Skeletal muscle tissue (tissue), 4 donors: ENCODE measurements around the gene SH2D3C. TPM values are rescaled to one million over a fixed set of nuclear protein-coding genes. Genes with fewer than 3 reads are reported as not detected.

Experiments used
- H3K27ac ChIP-seq: one replicate; pipeline ENCODE4 v1.7.0; 2013; ENCODE audit warnings: mild to moderate bottlenecking, low read depth, low read length, inconsistent platforms
- H3K27me3 ChIP-seq, 3 donors: one replicate each; pipeline ENCODE4 v1.7.0; 2013; ENCODE audit warnings: low read length in 3 of 3; ENCODE audit not compliant: control insufficient read depth in 3 of 3, insufficient read depth in 3 of 3
- H3K36me3 ChIP-seq, 3 donors: one replicate each; pipeline ENCODE4 v1.7.0; 2013; ENCODE audit warnings: low read length in 3 of 3; ENCODE audit not compliant: control insufficient read depth in 3 of 3, insufficient read depth in 3 of 3
- H3K4me1 ChIP-seq, 3 donors: one replicate each; pipeline ENCODE4 v1.7.0; 2013; ENCODE audit warnings: low read length in 3 of 3, mild to moderate bottlenecking in 3 of 3; ENCODE audit not compliant: control insufficient read depth in 3 of 3, insufficient read depth in 3 of 3
- H3K4me3 ChIP-seq, 3 donors: one replicate each; pipeline ENCODE4 v1.7.0; 2013; ENCODE audit warnings: low read length in 3 of 3
- H3K9ac ChIP-seq, 3 donors: one replicate each; pipeline ENCODE4 v1.7.0; 2013; ENCODE audit warnings: low read length in 3 of 3, mild to moderate bottlenecking in 3 of 3, moderate library complexity in 2 of 3, low read depth in 1 of 3
- H3K9me3 ChIP-seq, 3 donors: one replicate each; pipeline ENCODE4 v1.7.0; 2013; ENCODE audit warnings: low read length in 3 of 3; ENCODE audit not compliant: control insufficient read depth in 3 of 3
- total RNA-seq: library from RNA; depleted of rRNA; stranded (reverse); fragments of >200 nt; gene quantifications from one replicate; pipeline ENCODE4 v1.2.3, GENCODE V29; 2014
- donor health status: Osteomylitis.

SH2D3C gene
- total RNA-seq, 1 donor from 2014 or later: 15.1 TPM

DNA sequence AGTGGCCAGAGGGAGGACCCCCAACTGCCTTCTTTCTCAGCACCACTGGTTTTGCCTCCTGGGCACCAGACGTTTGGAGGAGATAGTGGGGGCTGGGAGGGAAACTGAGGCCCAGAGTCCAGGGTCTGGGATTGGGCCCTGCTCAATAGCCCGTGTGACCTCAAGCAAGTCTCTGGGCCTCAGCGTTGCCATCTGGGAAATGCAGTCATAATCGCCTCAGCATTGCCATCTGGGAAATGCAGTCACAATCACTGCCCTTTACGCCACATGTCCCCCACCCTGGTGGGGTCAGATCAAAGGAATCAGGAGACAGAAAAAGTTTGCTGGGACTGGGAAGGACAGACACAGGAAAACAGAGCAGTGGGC lies 1.6 kb downstream of the SH2D3C start:
- Histone ChIP-seq H3K9ac (peak overlapping the region in 1 of 3 donors; percentile 45), H3K27ac (no peak overlapping the region), H3K4me1 (peaks cover 0 to 12% (median 9%) of the 10 kb centered on the region in 3 donors), H3K4me3 (peak overlapping the region; percentile 19 to 43 (median 29)), H3K27me3 (no peaks in the 10 kb centered on the region), H3K9me3 (no peaks in the 10 kb centered on the region), H3K36me3 (no peaks in the 10 kb centered on the region)

DNA sequence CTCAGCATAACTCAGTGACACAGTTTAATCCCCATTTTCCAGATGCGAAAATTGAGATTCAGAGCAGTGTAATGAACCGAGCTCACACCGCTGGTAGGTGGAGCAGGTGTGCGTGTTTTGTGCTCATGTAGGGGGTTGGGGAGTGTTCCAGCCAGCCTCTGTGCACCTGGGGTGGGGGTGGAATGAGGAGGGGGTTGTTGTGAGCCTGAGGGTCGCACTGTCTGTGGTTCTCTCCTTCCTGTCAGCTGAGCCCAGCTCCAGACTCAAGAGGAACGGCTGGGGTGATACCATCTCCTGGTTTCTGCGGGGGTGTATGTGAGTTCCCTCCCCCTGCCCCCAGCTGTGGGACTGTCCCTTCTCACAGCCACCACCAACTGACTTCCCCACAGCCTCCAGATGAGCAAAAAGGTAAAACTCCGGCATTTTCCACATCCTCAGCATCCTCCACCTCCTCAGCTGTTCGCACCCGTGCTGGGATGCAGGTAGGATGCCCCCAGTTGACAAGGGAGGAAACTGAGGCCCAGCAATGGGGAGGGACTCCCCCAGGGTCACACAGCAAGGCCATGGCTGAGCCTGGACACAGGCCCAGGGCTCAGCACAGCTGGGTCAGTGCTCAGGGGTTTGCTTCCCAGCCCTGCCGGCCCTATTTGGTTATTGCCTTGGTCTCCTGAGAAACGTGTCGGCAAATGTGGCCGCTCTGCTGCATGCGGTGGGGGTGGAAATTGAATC lies 2.1 kb downstream of the SH2D3C start:
- no peaks in the 10 kb centered on the region for H3K36me3 ChIP-seq
- no peak overlapping the region for H3K27ac ChIP-seq
- no peaks in the 10 kb centered on the region for H3K9me3 ChIP-seq
- H3K4me1 ChIP-seq: peaks cover 2 to 17% (median 9%) of the 10 kb centered on the region in 3 donors
- peak overlapping the region in 2 of 3 donors; percentile 41 to 43 for H3K4me3 ChIP-seq
- peak overlapping the region in 2 of 3 donors; percentile 45 for H3K9ac ChIP-seq
- no peaks in the 10 kb centered on the region for H3K27me3 ChIP-seq

DNA sequence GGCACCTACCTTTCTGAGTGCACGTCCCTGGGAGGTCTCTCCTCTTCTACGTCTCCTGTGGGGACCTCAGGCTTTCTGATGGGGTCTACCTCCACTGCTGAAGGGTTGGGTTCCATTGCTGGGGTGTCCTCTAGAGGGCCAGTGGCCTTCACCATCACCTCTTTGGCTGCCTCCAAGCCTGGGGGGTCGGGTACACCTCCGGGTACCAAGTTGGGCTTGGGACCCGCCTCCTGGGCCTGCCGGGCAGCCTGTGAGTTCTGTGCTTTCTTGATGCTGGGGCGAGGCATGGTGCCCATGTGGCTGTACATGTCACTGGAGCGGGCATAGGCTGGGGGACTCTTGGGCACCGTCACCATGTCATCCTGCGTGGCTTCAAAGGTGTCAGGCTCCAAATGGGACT lies 4.5 kb downstream of the SH2D3C start:
- H3K4me3 ChIP-seq: no peak overlapping the region
- peaks cover 16 to 24% (median 21%) of the 10 kb centered on the region in 3 donors for H3K4me1 ChIP-seq
- no peaks in the 10 kb centered on the region for H3K9me3 ChIP-seq
- H3K27me3 ChIP-seq: no peaks in the 10 kb centered on the region
- H3K9ac ChIP-seq: no peak overlapping the region
- no peaks in the 10 kb centered on the region for H3K36me3 ChIP-seq
- no peak overlapping the region for H3K27ac ChIP-seq

DNA sequence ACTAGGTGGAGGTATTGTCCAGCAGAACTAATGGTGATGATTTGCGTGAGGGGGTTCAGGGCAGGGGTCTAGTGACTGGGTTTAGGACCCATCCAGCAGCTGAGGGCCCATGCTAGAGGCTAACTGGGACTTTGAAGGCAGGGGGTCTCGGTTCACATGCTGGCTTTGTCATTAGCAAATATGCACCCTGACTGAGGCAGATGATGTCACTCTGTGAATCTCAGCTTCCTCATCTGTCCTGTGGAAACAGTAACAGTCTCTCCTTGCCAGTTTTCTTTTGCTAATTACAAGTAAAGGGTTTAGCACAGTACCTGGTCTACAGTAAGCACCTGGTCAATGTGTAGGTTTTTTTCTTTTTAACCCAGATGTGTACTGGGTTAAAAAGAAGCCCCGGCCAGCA lies 5.2 kb downstream of the SH2D3C start:
- H3K4me3 ChIP-seq: no peak overlapping the region
- H3K9me3 ChIP-seq: no peaks in the 10 kb centered on the region
- H3K27me3 ChIP-seq: no peaks in the 10 kb centered on the region
- H3K36me3 ChIP-seq: no peaks in the 10 kb centered on the region
- no peak overlapping the region for H3K27ac ChIP-seq
- H3K9ac ChIP-seq: no peak overlapping the region
- peaks cover 17 to 21% (median 21%) of the 10 kb centered on the region in 3 donors for H3K4me1 ChIP-seq

DNA sequence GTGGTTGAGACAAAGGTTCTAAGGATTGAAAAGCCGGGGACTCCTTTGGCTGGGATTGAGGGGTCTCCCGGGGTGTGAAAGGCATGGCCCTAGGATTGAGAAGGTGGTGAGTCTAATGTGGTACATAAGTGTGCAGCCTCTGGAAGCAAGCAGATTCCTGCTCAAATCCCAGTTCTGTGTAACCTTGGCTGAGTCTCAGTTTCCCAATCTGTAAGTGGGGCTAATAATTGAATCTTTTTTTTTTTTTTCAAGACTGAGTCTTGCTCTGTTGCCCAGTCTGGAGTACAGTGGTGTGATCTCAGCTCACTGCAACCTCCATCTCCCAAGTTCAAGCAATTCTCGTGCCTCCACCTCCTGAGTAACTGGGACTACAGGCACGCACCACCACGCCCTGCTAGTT lies 5.9 kb downstream of the SH2D3C start:
- H3K9me3 ChIP-seq: no peaks in the 10 kb centered on the region
- H3K27me3 ChIP-seq: no peaks in the 10 kb centered on the region
- H3K36me3 ChIP-seq: no peaks in the 10 kb centered on the region
- H3K4me3 ChIP-seq: no peak overlapping the region
- H3K9ac ChIP-seq: no peak overlapping the region
- H3K27ac ChIP-seq: no peak overlapping the region
- H3K4me1 ChIP-seq: peaks cover 24 to 28% (median 26%) of the 10 kb centered on the region in 3 donors

DNA sequence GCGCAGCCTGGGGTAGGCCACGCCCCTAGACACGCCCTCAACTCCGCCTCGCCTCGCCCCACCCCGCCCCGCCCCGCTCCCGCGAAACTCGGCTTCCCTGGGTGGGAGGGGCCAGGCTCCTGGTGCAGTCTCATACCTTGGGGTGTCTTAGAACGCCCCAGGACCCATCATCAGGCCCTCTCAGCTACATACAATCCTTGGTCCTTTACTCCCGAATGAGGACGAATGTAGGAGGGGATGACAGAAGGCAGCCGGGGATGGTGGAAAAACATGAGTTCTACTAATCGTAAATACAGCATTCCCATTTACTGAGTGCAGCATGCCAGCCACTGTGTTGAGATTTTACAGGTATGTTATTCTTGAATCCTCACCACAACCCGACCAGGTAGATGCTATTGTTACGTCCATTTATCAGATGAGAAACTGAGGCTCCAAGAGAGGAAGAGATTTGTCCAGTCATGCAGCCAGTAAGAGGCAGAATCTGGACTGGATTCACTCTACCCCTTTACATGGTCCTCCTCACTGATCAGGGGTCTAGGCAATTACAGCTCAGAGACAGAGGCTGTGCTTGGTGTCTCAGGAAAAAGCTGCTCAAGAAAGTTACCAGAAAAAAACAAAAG lies 6.8 kb downstream of the SH2D3C start:
- H3K9ac ChIP-seq: peak overlapping the region in 2 of 3 donors; percentile 45 to 74
- peak overlapping the region; percentile 43 to 77 (median 74) for H3K4me3 ChIP-seq
- no peaks in the 10 kb centered on the region for H3K27me3 ChIP-seq
- peak overlapping the region; percentile 69 for H3K27ac ChIP-seq
- peaks cover 33 to 37% (median 35%) of the 10 kb centered on the region in 3 donors for H3K4me1 ChIP-seq
- no peaks in the 10 kb centered on the region for H3K9me3 ChIP-seq
- no peaks in the 10 kb centered on the region for H3K36me3 ChIP-seq

DNA sequence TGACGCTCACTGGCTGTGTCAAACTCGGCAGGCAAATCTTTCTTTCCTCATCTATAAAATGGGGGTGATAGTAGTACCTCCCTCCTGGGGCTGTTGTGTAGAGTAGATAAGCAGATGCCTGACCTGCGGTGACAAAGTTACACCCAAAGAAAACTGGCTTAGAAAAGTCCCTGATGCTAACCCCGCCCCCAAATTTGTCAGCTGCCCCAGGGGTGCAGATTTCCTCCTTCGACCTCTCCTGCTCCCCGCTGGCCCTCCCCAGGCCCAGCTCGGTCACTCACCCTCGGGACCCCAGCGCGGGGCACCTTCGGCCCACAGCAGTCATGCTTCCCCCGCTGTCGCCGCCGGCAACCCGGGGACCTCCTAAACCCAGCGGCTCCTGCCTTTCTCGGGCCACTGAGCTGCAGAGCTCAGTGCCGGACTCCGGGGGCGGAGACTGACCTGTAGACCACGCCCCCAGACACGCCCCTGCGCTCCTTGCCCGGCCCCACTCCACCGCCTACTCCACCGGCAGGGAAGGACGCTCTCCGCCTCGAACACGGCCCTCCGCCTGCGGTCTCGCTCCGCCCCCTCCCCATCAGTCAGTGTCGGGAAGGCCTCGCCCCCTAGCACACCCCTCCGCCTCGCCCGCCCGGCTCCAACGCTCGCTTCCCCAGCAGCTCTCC lies 7.4 kb downstream of the SH2D3C start:
- Histone ChIP-seq H3K27me3 (no peaks in the 10 kb centered on the region), H3K9ac (peak overlapping the region; percentile 55 to 74 (median 70))

DNA sequence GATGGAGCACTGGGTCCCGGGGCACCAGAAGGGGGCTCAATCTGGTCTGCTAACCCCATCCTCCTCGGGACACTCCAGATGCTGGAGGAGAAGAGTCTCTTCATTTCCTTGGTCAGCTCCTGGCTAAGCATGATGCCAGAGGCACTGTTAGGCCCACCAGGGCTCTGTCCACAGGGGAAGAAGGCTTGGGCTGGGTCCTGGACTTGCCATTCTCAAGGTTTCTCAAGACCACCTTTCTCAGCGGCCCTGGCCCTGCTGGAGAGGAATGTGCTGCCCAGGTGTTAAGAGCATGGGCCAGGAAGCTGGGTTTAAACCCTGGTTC lies 7.9 kb downstream of the SH2D3C start:
- Histone ChIP-seq H3K4me3 (peak overlapping the region; percentile 69 to 77 (median 74)), H3K9me3 (no peaks in the 10 kb centered on the region), H3K4me1 (peaks cover 38 to 39% (median 38%) of the 10 kb centered on the region in 3 donors), H3K9ac (peak overlapping the region; percentile 55 to 74 (median 70)), H3K27me3 (no peaks in the 10 kb centered on the region), H3K27ac (peak overlapping the region; percentile 69), H3K36me3 (no peaks in the 10 kb centered on the region)

More for the DNA sequence above, 7.4 kb downstream of the SH2D3C start:
- Histone ChIP-seq H3K27ac (peak overlapping the region; percentile 69), H3K4me1 (peaks cover 36 to 38% (median 37%) of the 10 kb centered on the region in 3 donors), H3K36me3 (no peaks in the 10 kb centered on the region), H3K9me3 (no peaks in the 10 kb centered on the region), H3K4me3 (peak overlapping the region; percentile 69 to 77 (median 74))

DNA sequence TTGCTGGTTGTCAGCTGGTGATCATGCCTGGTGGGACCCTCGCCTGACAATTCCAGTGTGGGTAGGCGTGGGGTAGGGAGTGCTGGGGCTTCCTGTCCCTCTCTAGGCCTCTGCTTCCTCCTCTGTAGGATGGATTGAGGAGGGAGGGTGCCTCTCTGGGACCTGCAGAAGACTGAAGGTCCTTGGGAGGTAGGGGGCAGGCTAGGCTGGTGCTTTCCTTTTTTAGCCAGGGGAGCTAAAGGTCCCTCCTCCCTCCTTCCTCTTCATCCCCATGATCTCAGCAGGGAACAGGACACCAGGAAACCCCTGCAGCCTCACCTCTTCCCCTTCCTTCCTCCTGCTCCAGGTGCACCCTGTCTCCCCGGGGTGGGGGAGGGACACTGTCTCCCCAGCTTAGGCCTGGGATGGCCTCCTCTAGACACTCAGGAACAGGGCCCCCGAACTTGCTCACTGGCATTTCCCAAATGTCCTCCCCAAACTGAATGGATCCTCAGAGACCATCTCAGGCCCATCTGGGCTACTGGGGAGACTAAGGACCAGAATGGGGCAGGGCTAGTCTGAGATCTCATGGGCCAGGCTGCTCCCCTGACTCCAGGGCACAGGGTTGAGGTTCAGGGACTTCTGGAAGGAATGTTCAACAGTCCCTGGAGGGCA lies 8.4 kb downstream of the SH2D3C start:
- Histone ChIP-seq H3K9me3 (no peaks in the 10 kb centered on the region), H3K4me1 (peaks cover 38 to 42% (median 40%) of the 10 kb centered on the region in 3 donors), H3K4me3 (peak overlapping the region; percentile 69 to 77 (median 74)), H3K36me3 (no peaks in the 10 kb centered on the region), H3K27me3 (no peaks in the 10 kb centered on the region), H3K27ac (peak overlapping the region; percentile 69), H3K9ac (peak overlapping the region; percentile 55 to 74 (median 70))
